GM12891 (cell line): ENCODE results near the gene ALK.

Experiments
- DNase-seq: peaks from one replicate; pipeline ENCODE4 v3.0.0; 2011; ENCODE audit warnings: low spot score; ENCODE audit not compliant: insufficient read length
- FAIRE-seq: peaks from 2 replicates; lab custom pipeline; 2011; peaks lifted over from hg19 to GRCh38; lab: Jason Lieb, UNC
- PAX5 ChIP-seq: IDR thresholded peaks from 2 replicates; pipeline ENCODE4 v1.6.1; 2011; ENCODE audit warnings: low read length, moderate library complexity, mild to moderate bottlenecking; ENCODE audit not compliant: insufficient read depth, severe bottlenecking
- POLR2A ChIP-seq: IDR thresholded peaks from 2 replicates; pipeline ENCODE4 v1.6.1; 2011; ENCODE audit warnings: low read depth, low read length, control low read depth
- POLR2AphosphoS5 ChIP-seq: IDR thresholded peaks from 2 replicates; pipeline ENCODE4 v1.6.1; 2011; ENCODE audit warnings: low read depth, low read length, control low read depth
- POU2F2 ChIP-seq: IDR thresholded peaks from 2 replicates; pipeline ENCODE4 v1.6.1; 2011; ENCODE audit warnings: low read depth, mild to moderate bottlenecking, control low read depth, low read length, moderate library complexity
- SPI1 ChIP-seq: IDR thresholded peaks from 2 replicates; pipeline ENCODE4 v1.6.1; 2011; ENCODE audit warnings: low read depth, low read length, control low read depth
- TAF1 ChIP-seq: IDR thresholded peaks from 2 replicates; pipeline ENCODE4 v1.6.1; 2011; ENCODE audit warnings: low read depth, low read length, control low read depth

ALK gene

GRCh38 chr2:29273685-29274611 is 647.4 kb downstream of the ALK start:
- TF ChIP-seq SPI1 (no peak), TAF1 (no peak), POLR2A (no peak), PAX5 (no peak), POU2F2 (no peak), POLR2AphosphoS5 (no peak)
- DNase-seq (no peak), FAIRE-seq (no peak)

GRCh38 chr2:29273004-29273684 is 648.2 kb downstream of the ALK start:
- TF ChIP-seq PAX5 (no peak), SPI1 (no peak), POU2F2 (no peak), POLR2AphosphoS5 (no peak), POLR2A (no peak), TAF1 (no peak)
- DNase-seq (no peak), FAIRE-seq (no peak)

GRCh38 chr2:29272311-29272710 is 649.1 kb downstream of the ALK start:
- DNase-seq (no peak), FAIRE-seq (no peak)

GRCh38 chr2:29270701-29271121 is 650.7 kb downstream of the ALK start:
- FAIRE-seq: no peak
- TF ChIP-seq SPI1 (no peak), POU2F2 (no peak), POLR2A (no peak), POLR2AphosphoS5 (no peak), PAX5 (no peak), TAF1 (no peak)
- no peak for DNase-seq

More at GRCh38 chr2:29272311-29272710, 649.1 kb downstream of the ALK start:
- TF ChIP-seq TAF1 (no peak), POLR2AphosphoS5 (no peak), POLR2A (no peak), PAX5 (no peak), SPI1 (no peak), POU2F2 (no peak)

- FAIRE-seq (no peak), DNase-seq (no peak)
- TF ChIP-seq TAF1 (no peak), POLR2AphosphoS5 (no peak), POLR2A (no peak), SPI1 (no peak), PAX5 (no peak), POU2F2 (no peak)
These were observed 651.6 kb downstream of the ALK start for GRCh38 chr2:29269765-29270109.

GRCh38 chr2:29269095-29269764 is 652.2 kb downstream of the ALK start:
- TF ChIP-seq POU2F2 (no peak), POLR2A (no peak), TAF1 (no peak), SPI1 (no peak), POLR2AphosphoS5 (no peak), PAX5 (no peak)
- DNase-seq (no peak), FAIRE-seq (no peak)

GRCh38 chr2:29267720-29268119 is 653.7 kb downstream of the ALK start:
- TF ChIP-seq PAX5 (no peak), POLR2AphosphoS5 (no peak), TAF1 (no peak), POU2F2 (no peak), POLR2A (no peak), SPI1 (no peak)
- DNase-seq (no peak), FAIRE-seq (no peak)

- TF ChIP-seq POLR2AphosphoS5: no peak
- TF ChIP-seq POU2F2: no peak
- TF ChIP-seq PAX5: no peak
- no peak for TF ChIP-seq SPI1
- TF ChIP-seq TAF1: no peak
- no peak for TF ChIP-seq POLR2A
These were observed 657.5 kb downstream of the ALK start for GRCh38 chr2:29263886-29264285.

GRCh38 chr2:29262681-29263260 is 658.6 kb downstream of the ALK start:
- DNase-seq (no peak), FAIRE-seq (no peak)
- TF ChIP-seq POU2F2 (no peak), SPI1 (no peak), PAX5 (no peak), POLR2A (no peak), TAF1 (no peak), POLR2AphosphoS5 (no peak)

More at GRCh38 chr2:29263886-29264285, 657.5 kb downstream of the ALK start:
- DNase-seq (no peak), FAIRE-seq (no peak)

- no peak for TF ChIP-seq SPI1
- TF ChIP-seq TAF1: no peak
- TF ChIP-seq POU2F2: no peak
- TF ChIP-seq PAX5: no peak
- TF ChIP-seq POLR2A: no peak
- TF ChIP-seq POLR2AphosphoS5: no peak
- FAIRE-seq: no peak
- DNase-seq: no peak
These were observed 660.4 kb downstream of the ALK start for GRCh38 chr2:29261003-29261402.
